Neural progenitor cell (in vitro differentiated cells): ENCODE data around the gene DEK.

ENCODE experiments used
- EZH2 ChIP-seq: fragments of 200-600 bp; sonication (generic); IDR thresholded peaks from 2 replicates; pipeline ENCODE4 v1.6.1; 2017; ENCODE audit warnings: antibody characterized with exemption, mild to moderate bottlenecking, moderate library complexity
- TF ChIP-seq, protein P1 (sequence below): fragments of 200-600 bp; sonication (generic); IDR thresholded peaks from 2 replicates; pipeline ENCODE4 v1.5.1; 2017; ENCODE audit warnings: antibody characterized with exemption, mild to moderate bottlenecking

DNA sequence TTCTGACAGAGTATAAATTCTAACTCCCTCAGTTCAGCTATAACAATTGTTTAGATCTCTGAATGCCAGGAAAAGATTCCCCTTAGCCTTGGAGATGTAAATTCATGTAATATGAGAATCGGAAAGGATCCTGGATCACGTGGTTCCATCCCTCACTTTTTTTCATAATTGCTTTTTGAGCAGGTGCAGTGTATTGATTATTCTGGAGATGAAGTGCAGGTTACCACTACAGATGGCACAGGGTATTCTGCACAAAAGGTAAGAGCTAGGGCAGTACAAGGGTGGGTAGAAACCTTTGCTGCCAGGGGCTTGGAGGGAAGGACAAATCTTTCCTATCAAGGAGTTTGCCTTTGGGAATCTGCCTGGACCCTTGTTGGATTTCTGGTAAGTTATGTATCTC lies 56.4 kb downstream of the DEK start:
- TF ChIP-seq, protein P1, sequence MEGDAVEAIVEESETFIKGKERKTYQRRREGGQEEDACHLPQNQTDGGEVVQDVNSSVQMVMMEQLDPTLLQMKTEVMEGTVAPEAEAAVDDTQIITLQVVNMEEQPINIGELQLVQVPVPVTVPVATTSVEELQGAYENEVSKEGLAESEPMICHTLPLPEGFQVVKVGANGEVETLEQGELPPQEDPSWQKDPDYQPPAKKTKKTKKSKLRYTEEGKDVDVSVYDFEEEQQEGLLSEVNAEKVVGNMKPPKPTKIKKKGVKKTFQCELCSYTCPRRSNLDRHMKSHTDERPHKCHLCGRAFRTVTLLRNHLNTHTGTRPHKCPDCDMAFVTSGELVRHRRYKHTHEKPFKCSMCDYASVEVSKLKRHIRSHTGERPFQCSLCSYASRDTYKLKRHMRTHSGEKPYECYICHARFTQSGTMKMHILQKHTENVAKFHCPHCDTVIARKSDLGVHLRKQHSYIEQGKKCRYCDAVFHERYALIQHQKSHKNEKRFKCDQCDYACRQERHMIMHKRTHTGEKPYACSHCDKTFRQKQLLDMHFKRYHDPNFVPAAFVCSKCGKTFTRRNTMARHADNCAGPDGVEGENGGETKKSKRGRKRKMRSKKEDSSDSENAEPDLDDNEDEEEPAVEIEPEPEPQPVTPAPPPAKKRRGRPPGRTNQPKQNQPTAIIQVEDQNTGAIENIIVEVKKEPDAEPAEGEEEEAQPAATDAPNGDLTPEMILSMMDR, result no peak
- TF ChIP-seq EZH2, result no peak
